HuH-7.5 (cell line): ENCODE data around the gene MAGEA2.
"Not testable (repeated sequence)": the region's sequence is repeated elsewhere in the genome, so short reads cannot be mapped to it uniquely, and the experiment has no call there.

Experiments used
- DNase-seq: peaks from one replicate; pipeline ENCODE4 v3.0.0; 2011; ENCODE audit warnings: low spot score

MAGEA2 gene

GRCh38 chrX:152753686-152754650, at the start of gene MAGEA2:
MAGEA2 (minus strand) TSS chrX:152753842; CDS start chrX:152751363, 2,479 bp downstream.
- not testable (repeated sequence) for DNase-seq

GRCh38 chrX:152798945-152799344, 45.3 kb upstream of the MAGEA2 start:
- DNase-seq: no peak

- not testable (repeated sequence) for DNase-seq
Observed at GRCh38 chrX:152787062-152787461, 33.4 kb upstream of the MAGEA2 start.

- DNase-seq: not testable (repeated sequence)
Observed at GRCh38 chrX:152769549-152770289, 16.1 kb upstream of the MAGEA2 start, which contains the start of gene MAGEA6. MAGEA6 (minus strand) TSS chrX:152769689; CDS start chrX:152767650, 2,039 bp downstream.

GRCh38 chrX:152766562-152766961, 12.9 kb upstream of the MAGEA2 start:
- DNase-seq: not testable (repeated sequence)

GRCh38 chrX:152761582-152761981, 7.9 kb upstream of the MAGEA2 start:
- not testable (repeated sequence) for DNase-seq

GRCh38 chrX:152759544-152759943, 5.9 kb upstream of the MAGEA2 start:
- not testable (repeated sequence) for DNase-seq

- not testable (repeated sequence) for DNase-seq
Observed at GRCh38 chrX:152758918-152759317, 5.3 kb upstream of the MAGEA2 start, which contains the start of gene CSAG3. CSAG3 (plus strand) TSS chrX:152759218.

GRCh38 chrX:152754871-152755270, 1.2 kb upstream of the MAGEA2 start:
- not testable (repeated sequence) for DNase-seq

- no peak for DNase-seq
Observed at GRCh38 chrX:152738560-152738959, 15.1 kb downstream of the MAGEA2 start.

GRCh38 chrX:152736528-152736927, 17.1 kb downstream of the MAGEA2 start:
- DNase-seq: not testable (repeated sequence)

- no peak for DNase-seq
Observed at GRCh38 chrX:152735860-152736511, 17.7 kb downstream of the MAGEA2 start.

- DNase-seq: no peak
Observed at GRCh38 chrX:152735101-152735500, 18.5 kb downstream of the MAGEA2 start.

- DNase-seq: not testable (repeated sequence)
Observed at GRCh38 chrX:152734143-152734858, 19.3 kb downstream of the MAGEA2 start.

GRCh38 chrX:152733261-152733975, 20.2 kb downstream of the MAGEA2 start, which contains the start of the genes CSAG1 and MAGEA12:
CSAG1 (minus strand) TSS chrX:152733721; CDS start chrX:152732460, 1,261 bp downstream.
MAGEA12 (plus strand) TSS chrX:152733757; CDS start chrX:152736162, 2,405 bp downstream.
- no peak for DNase-seq

- DNase-seq: no peak
Observed at GRCh38 chrX:152725409-152725808, 28.2 kb downstream of the MAGEA2 start.

GRCh38 chrX:152713815-152714787, 39.5 kb downstream of the MAGEA2 start, which contains the start of gene MAGEA2B:
MAGEA2B (plus strand) TSS chrX:152714628; CDS start chrX:152717107, 2,479 bp downstream.
- DNase-seq: not testable (repeated sequence)

GRCh38 chrX:152713195-152713594, 40.4 kb downstream of the MAGEA2 start:
- DNase-seq: not testable (repeated sequence)

GRCh38 chrX:152709173-152709572, 44.5 kb downstream of the MAGEA2 start, which contains the start of gene CSAG2:
CSAG2 (minus strand) TSS chrX:152709273; CDS start chrX:152709112, 161 bp downstream.
- DNase-seq: not testable (repeated sequence)
